ENCODE measurements around the gene SIPA1L3.
A peak's percentile ranks its signal among the peaks of the same experiment; 100 is the strongest.
"Not testable (repeated sequence)": the region's sequence is repeated elsewhere in the genome, so short reads cannot be mapped to it uniquely, and the experiment has no call there.

SIPA1L3 gene

DNA sequence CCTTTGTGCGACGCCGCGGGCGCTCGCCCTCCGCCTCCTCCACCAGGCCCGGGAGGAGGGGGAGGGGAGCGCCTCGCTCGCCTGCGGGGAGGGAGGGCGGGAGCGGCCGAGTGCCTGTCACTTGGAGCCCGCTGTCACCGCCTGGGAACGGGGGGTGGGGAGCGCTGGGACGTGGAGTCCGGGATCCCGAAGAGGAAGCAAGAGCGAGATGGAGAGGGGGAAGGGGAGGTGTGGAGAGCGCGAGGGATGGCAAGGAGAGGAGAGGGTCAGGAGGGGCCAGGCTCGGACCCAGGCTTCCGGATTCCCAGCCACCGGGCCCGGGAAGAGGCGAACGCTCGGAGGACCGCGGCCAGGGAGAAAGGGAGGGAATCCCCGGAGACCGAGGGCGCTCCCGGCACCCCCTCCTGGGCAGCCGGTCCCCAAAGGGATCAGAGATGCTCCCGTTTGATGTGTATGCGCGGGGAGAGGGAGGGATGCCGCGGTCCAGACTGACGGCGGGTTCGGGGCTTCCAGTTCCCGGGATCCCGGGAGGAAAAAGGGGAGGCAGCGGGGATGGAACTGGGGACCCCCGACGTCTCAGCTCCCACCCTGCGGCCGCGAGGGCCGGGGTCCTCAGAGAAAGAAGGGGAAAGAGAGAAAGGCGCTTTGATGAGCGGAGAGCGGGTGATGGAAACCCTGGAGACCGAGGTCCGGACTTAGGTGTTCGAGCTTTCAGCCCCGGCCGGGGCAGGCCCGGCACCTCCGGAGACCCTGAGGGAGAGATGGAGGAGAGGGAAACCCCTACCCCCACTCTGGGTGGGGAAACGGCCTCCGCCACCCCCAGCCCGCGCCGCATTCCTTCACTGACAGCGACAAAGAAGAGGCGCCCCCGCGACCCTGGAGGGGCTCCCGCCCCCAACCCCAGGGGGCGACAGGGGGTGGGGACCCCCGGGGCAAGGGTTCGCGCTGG, 321.8 kb downstream of the SIPA1L3 start:
- Histone ChIP-seq H3K4me3 (ENCODE audit: low read depth in 1 of 2, low read length in 1 of 2) (no peak overlapping the region), H3K27me3 (peaks cover 95% of the 10 kb centered on the region), H3K4me1 (ENCODE audit: control insufficient read depth in 1 of 2, insufficient read depth in 1 of 2, low read depth in 1 of 2, low read length in 1 of 2) (peaks cover 0 to 6% of the 10 kb centered on the region in 2 experiments), H3K36me3 (no peaks in the 10 kb centered on the region), H3K9me3 (no peaks in the 10 kb centered on the region), H3K27ac (no peak overlapping the region)
- no peak for TF ChIP-seq CTCF (IDR thresholded peaks at IDR 0.05)

- Histone ChIP-seq H3K4me1 (ENCODE audit: control insufficient read depth in 1 of 2, insufficient read depth in 1 of 2, low read depth in 1 of 2, low read length in 1 of 2) (no peaks in the 10 kb centered on the region), H3K36me3 (no peaks in the 10 kb centered on the region), H3K9me3 (no peaks in the 10 kb centered on the region), H3K27me3 (peaks cover 87% of the 10 kb centered on the region), H3K4me3 (ENCODE audit: low read depth in 1 of 2, low read length in 1 of 2) (no peak overlapping the region), H3K27ac (no peak overlapping the region)
- TF ChIP-seq CTCF (IDR thresholded peaks at IDR 0.05) = no peak
These were observed 322.6 kb downstream of the SIPA1L3 start for GRCh38 chr19:38229585-38230073.

DNA sequence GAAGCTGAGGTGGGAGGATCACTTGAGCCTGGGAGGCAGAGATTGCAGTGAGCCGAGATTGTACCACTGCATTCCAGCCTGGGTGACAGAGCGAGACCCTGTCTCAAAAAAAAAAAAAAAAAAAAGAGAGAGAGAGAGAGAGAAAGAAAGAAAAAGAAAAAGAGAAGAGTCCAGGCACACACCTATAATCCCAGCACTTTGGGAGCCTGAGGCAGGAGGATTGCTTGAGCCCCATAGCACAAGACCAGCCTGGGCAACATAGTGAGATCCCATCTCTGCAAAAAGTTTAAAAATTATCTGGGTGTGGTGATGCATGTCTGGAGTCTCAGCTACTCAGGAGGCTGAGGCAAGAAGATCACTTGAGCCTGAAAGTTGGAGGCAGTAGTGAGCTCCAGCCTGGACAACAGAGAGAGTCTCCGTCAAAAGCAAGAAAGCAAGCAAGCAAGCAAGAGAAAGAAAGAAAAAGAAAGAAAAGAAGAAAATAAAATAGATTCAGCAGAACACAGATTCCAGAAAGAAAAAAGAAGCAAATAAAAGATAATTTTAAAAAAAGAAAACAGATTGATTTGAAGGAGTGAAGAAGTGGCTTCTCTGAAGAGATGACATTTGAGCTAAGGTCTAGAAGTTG, 323.6 kb downstream of the SIPA1L3 start:
- H3K9me3 ChIP-seq; H3K36me3 ChIP-seq; H3K4me1 ChIP-seq (ENCODE audit: control insufficient read depth in 1 of 2, insufficient read depth in 1 of 2, low read depth in 1 of 2, low read length in 1 of 2); H3K27ac ChIP-seq; H3K4me3 ChIP-seq (ENCODE audit: low read depth in 1 of 2, low read length in 1 of 2): not testable (repeated sequence)
- peaks cover 77% of the 10 kb centered on the region for H3K27me3 ChIP-seq

DNA sequence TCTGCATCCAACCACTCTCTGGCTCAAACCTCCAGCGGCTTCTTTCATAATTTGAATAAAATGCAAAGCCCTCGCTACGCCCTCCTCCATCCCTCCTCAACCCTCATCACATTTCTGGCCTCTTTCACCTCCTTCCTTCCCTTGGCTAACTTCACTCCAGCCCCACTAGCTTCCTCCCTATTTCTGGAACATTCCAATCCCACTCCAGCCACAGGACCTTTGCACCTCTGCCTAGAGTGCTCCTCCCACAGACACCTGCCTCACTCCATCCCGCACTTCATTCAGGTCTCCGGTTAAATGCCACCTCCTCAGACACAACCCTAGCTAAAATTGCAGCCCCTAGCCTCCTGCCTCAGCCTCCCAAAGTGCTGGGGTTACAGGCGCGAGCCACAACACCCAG, 324.9 kb downstream of the SIPA1L3 start:
- H3K4me3 ChIP-seq (ENCODE audit: low read depth in 1 of 2, low read length in 1 of 2) = no peak overlapping the region
- TF ChIP-seq CTCF (IDR thresholded peaks at IDR 0.05) = no peak
- peaks cover 68% of the 10 kb centered on the region for H3K27me3 ChIP-seq
- H3K27ac ChIP-seq = no peak overlapping the region
- H3K9me3 ChIP-seq = no peaks in the 10 kb centered on the region
- no peaks in the 10 kb centered on the region for H3K36me3 ChIP-seq
- no peaks in the 10 kb centered on the region for H3K4me1 ChIP-seq (ENCODE audit: control insufficient read depth in 1 of 2, insufficient read depth in 1 of 2, low read depth in 1 of 2, low read length in 1 of 2)

DNA sequence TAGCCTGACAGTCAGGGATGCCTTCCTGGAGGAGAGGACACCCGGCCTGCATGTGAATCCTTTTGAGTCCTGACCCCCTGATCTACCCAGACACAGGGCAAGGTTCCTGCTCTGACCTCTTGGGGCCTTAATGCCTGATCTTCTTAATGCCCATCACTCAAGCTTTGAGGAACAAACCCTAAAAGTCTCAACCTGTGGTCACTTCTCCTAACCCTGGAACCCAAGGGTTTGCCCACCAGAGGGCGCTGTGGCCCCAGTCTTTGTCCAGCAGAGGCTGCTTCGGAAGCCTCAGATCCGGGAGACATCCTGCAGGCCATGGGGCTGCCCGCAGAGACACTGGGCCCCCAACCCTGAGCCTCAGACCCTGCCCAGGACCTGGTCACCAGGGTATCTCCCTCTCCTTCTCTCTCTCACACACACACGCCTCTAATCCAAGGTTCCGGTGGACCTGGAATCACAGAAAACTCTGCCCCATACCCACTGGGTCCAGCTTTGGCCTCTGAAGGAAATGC, 326.8 kb downstream of the SIPA1L3 start:
- H3K36me3 ChIP-seq = no peaks in the 10 kb centered on the region
- peaks cover 53% of the 10 kb centered on the region for H3K27me3 ChIP-seq
- H3K27ac ChIP-seq = no peak overlapping the region
- TF ChIP-seq CTCF (IDR thresholded peaks at IDR 0.05) = peak; percentile 72
- no peaks in the 10 kb centered on the region for H3K4me1 ChIP-seq (ENCODE audit: control insufficient read depth in 1 of 2, insufficient read depth in 1 of 2, low read depth in 1 of 2, low read length in 1 of 2)
- H3K4me3 ChIP-seq (ENCODE audit: low read depth in 1 of 2, low read length in 1 of 2) = no peak overlapping the region
- H3K9me3 ChIP-seq = no peaks in the 10 kb centered on the region

DNA sequence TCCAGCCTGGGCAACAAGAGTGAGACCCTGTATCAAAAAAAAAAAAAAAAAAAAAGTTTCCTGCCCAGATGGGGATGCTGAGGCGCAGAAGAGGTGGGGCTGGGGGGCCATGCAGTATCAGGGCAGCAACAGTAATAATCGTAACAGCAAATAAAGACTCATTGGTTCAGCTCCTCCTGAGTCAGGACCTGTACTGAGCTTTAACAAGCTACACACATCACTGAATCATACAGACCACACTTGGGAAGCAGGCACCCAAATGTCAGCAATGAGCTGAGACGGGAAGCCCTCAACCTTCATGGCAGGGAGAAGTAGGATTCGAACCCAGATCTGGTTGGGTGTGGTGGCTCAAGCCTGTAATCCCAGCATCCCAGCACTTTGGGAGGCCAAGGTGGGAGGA, 327.6 kb downstream of the SIPA1L3 start:
- TF ChIP-seq CTCF (IDR thresholded peaks at IDR 0.05) = no peak
- peaks cover 45% of the 10 kb centered on the region for H3K27me3 ChIP-seq
- H3K4me3 ChIP-seq (ENCODE audit: low read depth in 1 of 2, low read length in 1 of 2) = no peak overlapping the region
- no peaks in the 10 kb centered on the region for H3K4me1 ChIP-seq (ENCODE audit: control insufficient read depth in 1 of 2, insufficient read depth in 1 of 2, low read depth in 1 of 2, low read length in 1 of 2)
- no peak overlapping the region for H3K27ac ChIP-seq
- no peaks in the 10 kb centered on the region for H3K9me3 ChIP-seq
- H3K36me3 ChIP-seq = no peaks in the 10 kb centered on the region
